GM21381 (cell line): ENCODE results near the gene FAAP100.
"Not testable (repeated sequence)": the region's sequence is repeated elsewhere in the genome, so short reads cannot be mapped to it uniquely, and the experiment has no call there.

Source experiments
- ATAC-seq: cut with Tn5 transposase; IDR thresholded peaks from one replicate; pipeline ENCODE4 v1.9.1; 2021; ENCODE audit warnings: mild to moderate bottlenecking, moderate library complexity; ENCODE audit not compliant: unreplicated experiment

Gene FAAP100

DNA sequence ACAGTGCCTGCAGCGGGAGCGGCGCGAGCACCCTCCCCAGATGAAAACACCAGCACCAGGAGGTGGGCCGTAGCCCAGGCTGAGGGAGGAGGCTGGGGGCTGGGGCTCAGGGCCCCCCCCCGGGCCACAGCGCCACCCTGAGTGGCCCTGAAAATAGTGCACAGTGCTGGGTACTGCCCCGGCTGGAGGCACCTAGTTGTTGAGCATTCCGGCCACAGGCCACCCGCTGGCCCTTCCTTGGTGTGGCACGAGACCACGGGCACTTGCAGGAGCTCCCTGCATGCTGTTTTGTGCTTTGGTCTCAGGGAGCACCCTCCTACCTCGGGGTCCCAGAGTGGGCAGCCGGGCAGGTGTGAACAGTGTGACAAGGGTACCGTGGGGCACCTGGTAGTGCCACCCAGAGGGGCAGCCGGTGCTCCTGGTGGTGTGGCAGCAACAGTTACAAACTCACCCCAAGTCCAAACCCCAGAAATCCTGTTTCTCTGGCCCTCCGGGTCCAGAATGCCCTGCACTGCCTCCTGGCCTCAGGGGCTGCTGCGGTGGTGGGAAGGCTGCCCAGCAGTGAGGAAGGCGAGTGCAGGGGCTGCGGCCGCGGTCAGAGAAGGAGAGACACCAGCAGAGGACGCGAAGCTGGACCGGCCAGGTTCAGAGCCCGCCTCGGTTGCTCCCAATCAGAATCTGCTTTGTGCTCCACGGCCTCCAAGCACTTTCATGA lies 12.0 kb downstream of the FAAP100 start:
- no peak for ATAC-seq

DNA sequence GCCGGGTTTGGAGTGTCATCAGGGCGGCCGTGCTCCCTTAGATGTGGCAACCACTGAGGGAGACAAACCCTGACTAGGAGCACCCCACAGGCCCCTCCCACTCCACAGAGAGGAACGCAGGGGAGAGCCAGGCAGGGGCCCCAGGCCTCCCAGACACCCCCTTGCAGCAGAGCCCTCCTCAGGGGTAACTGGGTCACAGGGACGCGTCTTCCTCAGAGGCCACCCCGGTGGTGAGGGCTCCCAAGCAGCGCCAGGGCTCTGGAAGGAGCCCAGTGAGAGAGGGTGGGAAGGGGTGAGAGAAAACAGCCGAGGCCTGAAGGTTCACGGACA lies 12.6 kb downstream of the FAAP100 start:
- no peak for ATAC-seq

DNA sequence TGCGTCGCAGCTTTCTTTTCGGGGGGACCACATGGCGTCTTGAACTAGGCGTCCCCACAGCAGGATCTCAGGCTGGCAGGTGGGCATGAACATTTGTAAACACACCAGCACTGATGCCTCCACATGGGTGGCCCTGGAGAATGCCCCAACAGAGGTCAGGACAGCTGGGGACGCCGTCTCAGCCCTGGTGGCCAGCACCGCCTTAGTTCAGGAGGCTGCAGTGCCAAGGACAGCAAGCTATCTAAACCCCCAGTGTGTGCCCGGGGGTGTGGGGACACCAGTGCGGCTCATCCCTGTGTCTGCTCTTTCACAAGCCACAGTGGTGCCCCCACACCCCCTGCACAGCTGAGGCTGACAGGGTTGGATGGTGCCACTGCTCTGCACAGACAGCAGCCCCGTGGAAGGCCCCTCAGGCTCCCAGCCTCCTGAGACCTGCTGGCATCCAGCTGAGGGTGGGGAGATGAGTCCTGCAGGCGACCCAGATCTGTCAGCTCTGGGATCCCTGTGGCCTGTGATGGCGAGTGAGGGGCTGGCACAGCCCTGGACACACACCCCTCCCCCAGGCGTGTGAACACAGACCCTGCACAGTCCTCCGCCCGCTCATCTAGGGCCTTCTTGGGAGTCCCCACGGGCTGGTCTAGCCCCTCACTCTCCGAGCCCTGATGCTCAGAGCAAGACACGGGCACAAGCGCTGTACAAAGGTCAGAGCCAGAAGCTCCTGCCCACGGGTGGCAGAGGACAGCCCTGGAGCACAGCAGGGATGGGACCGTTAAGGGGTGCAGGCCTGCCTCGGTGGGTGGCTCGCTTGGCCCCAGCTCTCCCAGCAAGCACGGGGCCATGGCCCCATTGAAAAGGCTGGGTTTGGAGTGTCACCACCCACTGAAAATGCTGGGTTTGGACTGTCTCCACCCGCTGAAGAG lies 13.2 kb downstream of the FAAP100 start:
- ATAC-seq, result no peak

DNA sequence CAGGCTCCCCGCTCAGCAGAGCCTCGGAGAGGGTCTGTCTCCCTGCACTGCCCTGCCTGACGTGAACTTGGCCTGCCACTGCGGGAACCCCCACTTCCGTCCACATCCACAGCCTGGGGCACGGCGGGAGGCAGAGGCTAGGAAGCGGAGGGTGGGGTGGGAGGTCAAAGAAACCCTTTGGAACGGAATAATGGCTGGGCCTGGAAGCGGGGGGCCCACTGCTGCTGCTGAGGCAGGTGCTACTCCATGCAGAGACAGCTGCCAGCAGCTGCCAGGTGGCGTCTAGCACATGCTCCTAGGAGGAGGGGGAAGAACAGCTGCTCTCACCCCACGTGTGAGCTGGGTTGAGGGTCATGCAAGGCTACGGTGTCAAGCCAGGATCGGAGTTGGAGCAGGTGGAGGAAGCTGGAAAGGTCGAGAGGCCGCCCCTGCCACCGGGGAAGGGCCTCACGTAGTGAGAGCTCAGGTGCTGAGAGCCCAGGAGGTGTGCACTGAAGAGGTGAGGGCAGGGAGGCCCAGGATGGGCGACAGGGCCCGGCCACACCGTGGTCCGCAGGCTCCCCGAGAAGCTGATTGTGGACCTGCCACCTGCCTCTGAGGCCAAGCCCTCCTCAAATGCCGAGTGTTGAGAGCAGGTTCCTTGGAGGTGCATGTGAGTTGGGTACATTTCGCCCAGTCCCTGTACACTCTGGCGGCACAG lies 14.1 kb downstream of the FAAP100 start:
- ATAC-seq, result no peak

DNA sequence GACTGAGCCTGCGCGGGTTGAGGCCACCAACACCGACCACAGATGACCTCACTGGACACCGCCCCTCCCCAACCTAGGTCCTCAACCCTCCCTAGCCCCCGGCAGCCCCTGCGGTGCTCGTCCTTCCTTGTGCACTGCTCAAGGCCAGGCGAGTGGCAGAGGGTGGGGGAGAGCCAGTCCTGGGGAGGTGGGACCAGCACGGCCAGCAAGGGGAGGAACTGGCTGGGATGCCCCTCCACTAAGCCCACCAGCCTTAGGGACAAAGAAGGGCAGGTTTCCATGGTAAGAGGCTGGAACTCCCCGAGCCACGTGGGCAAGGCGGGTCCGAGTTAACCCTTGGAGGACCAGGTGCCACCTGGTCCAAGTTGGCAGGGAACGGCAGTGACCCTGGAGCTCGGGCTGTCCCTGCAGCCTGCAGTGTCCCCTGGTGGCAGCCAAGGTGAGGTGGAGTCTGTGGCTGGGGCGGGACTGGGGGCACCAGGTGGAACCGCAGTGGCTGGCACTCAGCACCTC lies 14.8 kb downstream of the FAAP100 start:
- no peak for ATAC-seq

DNA sequence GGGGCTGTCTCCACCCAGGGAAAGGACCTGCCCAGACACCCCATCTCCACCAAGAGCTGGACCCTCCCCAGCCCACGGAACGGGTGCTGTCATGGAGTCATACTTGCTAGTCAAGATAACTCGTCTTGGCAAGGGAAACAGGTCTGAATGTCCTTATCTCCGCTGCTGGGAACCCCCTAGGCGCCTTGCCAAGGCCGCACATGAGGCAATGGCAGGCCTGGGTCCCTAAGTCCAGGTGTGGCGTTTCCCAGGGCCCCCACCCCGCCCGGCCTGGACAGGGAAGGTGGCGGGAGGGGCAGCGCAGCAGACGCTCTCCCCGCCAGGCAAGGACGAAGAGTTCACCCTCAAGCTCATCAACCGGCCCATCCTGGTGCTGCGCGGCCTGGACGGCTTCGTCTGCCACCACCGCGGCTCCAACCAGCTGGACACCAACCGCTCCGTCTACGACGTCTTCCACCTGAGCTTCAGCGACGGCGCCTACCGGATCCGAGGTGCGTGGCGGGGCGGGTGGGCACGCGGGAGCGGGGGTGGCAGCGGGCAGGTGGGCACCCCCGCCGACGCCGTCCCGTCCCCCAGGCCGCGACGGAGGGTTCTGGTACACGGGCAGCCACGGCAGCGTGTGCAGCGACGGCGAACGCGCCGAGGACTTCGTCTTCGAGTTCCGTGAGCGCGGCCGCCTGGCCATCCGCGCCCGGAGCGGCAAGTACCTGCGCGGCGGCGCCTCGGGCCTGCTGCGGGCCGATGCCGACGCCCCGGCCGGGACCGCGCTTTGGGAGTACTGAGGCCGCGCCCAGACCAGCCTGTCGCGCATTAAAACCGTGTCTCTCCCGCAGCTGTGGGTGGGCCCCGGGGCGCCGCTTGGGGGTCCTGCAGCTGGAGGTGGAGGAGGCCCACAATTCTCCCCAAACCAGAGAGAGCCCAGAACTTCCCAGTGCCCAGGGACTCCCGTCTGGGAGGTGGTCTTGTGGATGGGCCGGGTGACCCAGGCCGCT lies 15.6 kb downstream of the FAAP100 start:
- no peak for ATAC-seq

DNA sequence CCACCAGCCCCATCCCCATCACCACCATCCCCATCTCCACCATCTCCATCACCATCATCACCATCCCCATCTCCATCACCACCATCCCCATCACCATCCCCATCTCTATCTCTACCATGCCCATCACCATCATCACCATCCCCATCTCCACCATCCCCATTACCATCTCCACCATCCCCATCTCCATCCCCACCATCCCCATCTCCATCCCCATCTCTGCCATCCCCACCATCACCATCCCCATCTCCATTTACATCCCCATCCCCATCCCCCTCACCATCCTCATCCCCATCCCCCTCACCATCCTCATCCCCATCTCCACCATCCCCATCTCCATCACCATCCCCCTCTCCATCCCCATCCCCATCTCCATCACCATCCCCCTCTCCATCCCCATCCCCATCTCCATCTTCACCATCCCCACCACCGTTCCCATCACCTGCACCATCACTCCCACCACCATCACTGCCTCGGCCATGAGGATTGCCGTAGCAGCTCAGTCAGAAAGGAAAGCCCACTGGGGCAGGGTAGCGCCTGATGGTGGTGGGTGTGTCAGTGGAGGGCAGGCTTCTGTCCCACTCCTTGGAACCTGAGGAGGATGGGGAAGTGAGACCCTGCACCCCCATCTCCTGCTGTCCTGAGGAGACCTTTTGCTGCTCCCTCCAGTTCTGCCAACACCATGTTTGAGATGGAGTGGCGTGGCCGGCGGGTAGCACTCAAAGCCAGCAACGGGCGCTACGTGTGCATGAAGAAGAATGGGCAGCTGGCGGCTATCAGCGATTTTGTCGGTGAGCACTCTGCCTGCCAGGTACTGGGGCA lies 16.5 kb downstream of the FAAP100 start:
- no peak for ATAC-seq

DNA sequence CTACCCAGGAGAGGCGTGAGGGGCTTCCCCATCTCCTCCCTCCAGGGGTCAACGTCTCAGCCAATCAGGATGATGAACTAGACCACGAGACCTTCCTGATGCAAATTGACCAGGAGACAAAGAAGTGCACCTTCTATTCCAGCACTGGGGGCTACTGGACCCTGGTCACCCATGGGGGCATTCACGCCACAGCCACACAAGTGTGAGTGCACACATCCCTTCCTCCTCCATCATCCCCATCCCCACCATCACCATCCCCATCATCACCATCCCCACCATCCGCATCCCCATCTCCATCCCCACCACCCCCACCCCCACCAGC lies 17.2 kb downstream of the FAAP100 start:
- no peak for ATAC-seq

DNA sequence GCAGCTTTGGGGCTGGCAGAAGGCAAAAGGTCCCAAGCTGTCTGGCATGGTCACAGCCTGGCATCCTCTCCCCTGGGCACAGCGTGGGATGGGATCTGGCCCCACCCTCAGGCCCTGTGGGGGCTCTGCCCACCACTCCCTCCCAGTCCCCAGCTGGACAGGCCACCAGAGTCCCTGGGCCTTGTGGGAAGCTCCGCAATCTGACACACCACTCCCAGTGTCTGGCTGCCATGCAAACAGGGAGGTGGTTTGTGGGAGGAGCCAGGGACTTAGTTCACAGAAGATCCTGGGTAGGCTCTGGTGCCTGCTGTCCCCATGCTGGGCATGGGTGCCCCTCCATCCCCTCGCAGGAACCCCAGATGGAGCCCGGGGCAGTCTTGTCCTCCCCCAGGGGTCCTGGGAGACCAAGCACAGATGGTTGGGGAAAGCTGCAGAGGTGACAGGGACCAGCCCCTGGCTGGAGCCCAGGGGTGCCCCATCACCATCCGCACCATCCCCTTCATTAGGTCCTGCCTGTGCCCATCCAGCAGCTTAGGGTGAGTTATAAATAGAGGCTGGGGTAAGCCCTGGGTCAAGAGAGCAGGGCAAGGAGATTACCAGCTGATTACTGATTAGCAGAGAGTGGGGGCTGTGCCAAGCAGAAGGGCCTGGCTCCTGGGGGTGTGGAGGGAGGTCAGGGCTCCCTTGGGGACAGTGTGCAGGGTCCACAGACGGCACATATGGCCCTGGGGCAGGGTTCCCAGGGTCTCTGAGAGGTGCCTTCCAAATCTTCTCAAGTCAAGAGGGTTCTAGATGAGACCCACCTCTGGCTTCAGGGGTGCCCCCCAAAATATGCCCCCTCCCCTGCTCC lies 17.8 kb downstream of the FAAP100 start:
- ATAC-seq, result no peak

DNA sequence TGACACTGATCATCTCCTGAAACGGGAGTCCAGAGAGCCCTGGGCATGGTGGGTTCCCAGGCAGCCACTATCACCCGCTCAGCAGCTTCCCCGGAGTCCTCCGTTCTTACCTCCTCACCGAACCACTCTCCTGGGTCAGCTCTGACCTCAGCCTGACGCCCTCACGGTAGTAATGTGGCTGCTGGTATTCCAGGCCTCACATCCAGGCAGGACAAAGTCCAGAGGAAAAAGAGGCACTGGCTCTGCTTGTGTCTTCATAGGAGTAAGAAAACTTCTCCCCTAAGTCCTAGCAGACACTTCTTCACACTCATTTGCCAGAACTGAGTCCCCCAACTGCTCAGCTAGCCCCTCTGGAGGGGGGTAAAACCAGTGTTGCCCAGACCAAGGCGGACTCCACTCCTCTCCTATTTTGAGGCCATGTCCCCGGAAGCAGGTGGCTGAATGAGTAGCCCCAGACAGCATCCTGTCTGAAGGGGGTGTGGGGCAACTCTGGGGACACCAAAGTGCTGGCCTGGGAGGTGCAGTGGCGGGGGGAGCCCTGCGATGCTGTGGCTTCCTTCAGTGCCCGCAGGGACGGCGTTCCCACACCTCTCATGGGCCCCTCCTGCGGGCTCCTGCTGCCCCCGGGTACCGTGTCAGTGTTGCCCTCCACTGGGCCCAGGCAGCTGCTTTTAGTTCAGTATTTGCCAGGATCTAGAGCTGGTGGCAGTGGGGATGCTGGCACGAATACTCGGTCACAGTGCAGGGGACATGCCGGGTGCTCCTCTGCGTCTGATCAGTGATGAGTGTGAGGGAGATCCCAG lies 18.6 kb downstream of the FAAP100 start:
- no peak for ATAC-seq

DNA sequence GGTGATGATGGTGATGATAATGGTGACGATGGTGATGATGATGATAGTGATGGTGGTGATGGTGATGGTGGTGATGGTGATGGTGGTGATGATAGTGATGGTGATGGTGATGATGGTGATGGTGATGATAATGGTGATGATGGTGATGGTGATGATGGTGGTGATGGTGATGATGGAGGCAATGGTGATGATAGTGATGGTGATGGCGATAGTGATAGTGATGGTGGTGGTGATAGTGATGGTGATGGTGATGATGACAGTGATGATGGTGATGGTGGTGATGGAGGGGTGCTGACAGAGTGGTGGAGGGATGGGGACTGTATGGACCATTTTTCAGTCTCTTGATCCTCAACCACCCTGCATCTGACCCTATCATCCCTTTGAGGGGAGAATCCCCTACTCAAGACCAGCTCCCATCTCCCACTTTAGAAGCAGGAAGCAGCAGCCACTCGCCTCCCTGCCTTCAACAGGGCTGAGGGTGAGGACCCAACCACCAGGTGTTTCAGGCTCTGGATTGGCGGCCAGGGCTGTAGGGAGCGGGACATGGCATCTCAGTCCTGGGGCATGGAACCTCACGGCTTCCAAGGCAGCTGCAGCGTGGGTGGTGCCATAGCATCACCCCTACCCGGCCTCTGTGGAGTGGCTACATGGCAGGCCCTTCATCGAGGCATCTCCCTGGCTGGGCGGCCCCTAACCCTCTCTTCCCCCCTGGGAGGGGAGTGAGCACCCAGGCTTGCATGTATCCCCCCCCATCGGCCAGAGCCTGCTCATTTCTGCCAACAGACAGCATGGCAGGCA lies 19.5 kb downstream of the FAAP100 start:
- ATAC-seq, result no peak

DNA sequence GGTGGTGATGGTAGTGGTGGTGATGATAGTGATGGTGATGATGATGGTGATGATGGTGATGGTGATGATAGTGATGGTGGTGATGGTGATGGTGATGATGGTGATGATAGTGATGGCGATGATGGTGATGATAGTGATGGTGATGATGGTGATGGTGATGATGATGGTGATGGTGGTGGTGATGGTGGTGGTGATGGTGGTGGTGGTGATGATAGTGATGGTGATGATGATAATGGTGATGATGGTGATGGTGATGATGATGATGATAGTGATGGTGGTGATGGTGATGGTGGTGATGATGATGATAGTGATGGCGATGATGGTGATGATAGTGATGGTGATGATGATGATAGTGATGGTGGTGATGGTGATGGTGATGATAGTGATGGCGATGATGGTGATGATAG lies 20.2 kb downstream of the FAAP100 start:
- ATAC-seq, result not testable (repeated sequence)

DNA sequence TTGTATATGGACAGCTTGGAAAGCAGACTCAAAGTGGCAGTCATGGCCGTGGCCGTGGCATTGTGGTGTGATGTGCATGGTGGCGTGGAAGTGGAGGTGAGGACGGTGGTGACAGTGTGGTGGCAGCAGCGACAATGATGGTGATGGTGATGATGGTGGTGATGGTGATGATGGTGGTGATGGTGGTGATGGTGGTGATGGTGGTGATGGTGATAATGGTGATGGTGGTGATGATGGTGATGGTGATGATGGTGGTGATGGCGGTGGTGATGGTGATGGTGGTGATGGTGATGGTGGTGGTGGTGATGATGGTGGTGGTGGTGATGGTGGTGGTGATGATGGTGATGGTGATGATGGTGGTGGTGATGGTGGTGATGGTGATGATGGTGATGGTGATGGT lies 21.1 kb downstream of the FAAP100 start:
- not testable (repeated sequence) for ATAC-seq

DNA sequence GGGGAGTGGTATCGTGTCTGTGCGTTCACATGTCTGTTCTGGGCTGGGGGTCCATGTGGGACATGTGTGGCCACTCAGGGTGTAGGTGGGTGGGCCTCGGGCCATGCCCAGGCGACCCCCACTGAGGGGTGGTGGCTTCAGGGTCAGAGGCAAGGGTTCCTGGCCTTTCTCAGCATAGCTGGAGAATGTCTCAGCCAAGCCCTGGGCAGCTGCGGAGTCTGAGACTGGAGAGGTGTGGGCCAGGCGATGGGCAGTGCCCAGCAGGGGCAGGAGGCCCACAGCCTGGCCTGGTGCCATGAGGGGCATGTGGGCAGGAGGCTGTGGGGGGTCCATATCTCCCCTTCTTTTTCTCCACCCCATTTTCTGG lies 22.7 kb downstream of the FAAP100 start:
- ATAC-seq, result no peak

DNA sequence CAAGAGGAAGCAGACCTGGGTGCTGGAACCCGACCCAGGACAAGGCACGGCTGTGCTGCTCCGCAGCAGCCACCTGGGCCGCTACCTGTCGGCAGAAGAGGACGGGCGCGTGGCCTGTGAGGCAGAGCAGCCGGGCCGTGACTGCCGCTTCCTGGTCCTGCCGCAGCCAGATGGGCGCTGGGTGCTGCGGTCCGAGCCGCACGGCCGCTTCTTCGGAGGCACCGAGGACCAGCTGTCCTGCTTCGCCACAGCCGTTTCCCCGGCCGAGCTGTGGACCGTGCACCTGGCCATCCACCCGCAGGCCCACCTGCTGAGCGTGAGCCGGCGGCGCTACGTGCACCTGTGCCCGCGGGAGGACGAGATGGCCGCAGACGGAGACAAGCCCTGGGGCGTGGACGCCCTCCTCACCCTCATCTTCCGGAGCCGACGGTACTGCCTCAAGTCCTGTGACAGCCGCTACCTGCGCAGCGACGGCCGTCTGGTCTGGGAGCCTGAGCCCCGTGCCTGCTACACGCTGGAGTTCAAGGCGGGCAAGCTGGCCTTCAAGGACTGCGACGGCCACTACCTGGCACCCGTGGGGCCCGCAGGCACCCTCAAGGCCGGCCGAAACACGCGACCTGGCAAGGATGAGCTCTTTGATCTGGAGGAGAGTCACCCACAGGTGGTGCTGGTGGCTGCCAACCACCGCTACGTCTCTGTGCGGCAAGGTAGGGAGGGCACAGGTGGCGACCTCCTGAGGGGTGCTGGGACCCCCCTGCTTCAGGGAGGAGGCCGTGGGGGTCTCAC lies 23.3 kb downstream of the FAAP100 start:
- no peak for ATAC-seq

DNA sequence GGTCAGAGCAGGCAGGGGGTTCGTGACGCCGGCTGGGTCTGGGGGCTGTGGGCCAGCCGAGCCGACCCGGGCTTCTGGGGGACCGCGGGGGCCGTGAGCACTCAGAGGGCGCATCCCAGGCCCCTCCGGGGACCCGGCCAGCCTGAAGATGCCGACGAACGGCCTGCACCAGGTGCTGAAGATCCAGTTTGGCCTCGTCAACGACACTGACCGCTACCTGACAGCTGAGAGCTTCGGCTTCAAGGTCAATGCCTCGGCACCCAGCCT lies 23.8 kb downstream of the FAAP100 start:
- ATAC-seq, result no peak
